WTC11 (cell line): ENCODE results near the gene PSMG1. TPM values are rescaled to one million over a fixed set of nuclear protein-coding genes. Genes with fewer than 3 reads are reported as not detected.
"Not testable (repeated sequence)": the region's sequence is repeated elsewhere in the genome, so short reads cannot be mapped to it uniquely, and the experiment has no call there.

Experiments
- ATAC-seq: fragments of 200-7000 bp; cut with Tn5 transposase; 2 replicates; pipeline ENCODE4 v1.10.0; 2021; ENCODE audit warnings: mild to moderate bottlenecking, moderate library complexity
- CTCF ChIA-PET: fragments of 300-600 bp; sonication (Branson Sonifier 250); formaldehyde crosslinking; loops from one replicate; lab custom pipeline; 2021; ENCODE audit warnings: antibody characterized with exemption; lab: Charles Lee
- POLR2A ChIA-PET: fragments of 350-600 bp; sonication (Branson Sonifier 250); formaldehyde crosslinking; loops from one replicate; lab custom pipeline; 2021; ENCODE audit warnings: antibody characterized with exemption; lab: Charles Lee
- DNase-seq: peaks from one replicate; pipeline ENCODE4 v3.0.0; 2021; ENCODE audit warnings: low spot score
- H3K27ac Mint-ChIP-seq: 2 replicates; pipeline ENCODE4 v1.8.0; 2021; ENCODE audit warnings: mixed read lengths
- H3K27me3 Mint-ChIP-seq: 2 replicates; pipeline ENCODE4 v1.8.0; 2021; ENCODE audit warnings: low read depth, mild to moderate bottlenecking, moderate library complexity, mixed read lengths
- H3K36me3 Mint-ChIP-seq: 2 replicates; pipeline ENCODE4 v1.8.0; 2021; ENCODE audit warnings: mixed read lengths
- H3K4me1 Mint-ChIP-seq: 2 replicates; pipeline ENCODE4 v1.8.0; 2022; ENCODE audit warnings: mixed read lengths
- H3K4me3 Mint-ChIP-seq: 2 replicates; pipeline ENCODE4 v1.8.0; 2021; ENCODE audit warnings: mild to moderate bottlenecking, moderate library complexity, mixed read lengths
- H3K9me3 Mint-ChIP-seq: 2 replicates; pipeline ENCODE4 v1.8.0; 2021; ENCODE audit warnings: mixed read lengths
- AR ChIP-seq: fragments of 250-450 bp; sonication (Bioruptor Pico); IDR thresholded peaks from 2 replicates; pipeline ENCODE4 v1.9.0; 2021; ENCODE audit warnings: mild to moderate bottlenecking
- CBFB ChIP-seq: sonication (generic); formaldehyde crosslinking; IDR thresholded peaks from 2 replicates; pipeline ENCODE4 v1.8.1; 2022; ENCODE audit warnings: mild to moderate bottlenecking, low read depth, missing genetic modification reagents
- CDX4 ChIP-seq: fragments of 250-450 bp; sonication (Bioruptor Pico); IDR thresholded peaks from 2 replicates; pipeline ENCODE4 v1.9.0; 2021; ENCODE audit warnings: moderate library complexity, mild to moderate bottlenecking, inconsistent platforms, borderline replicate concordance
- E2F1 ChIP-seq: sonication (generic); formaldehyde crosslinking; IDR thresholded peaks from 2 replicates; pipeline ENCODE4 v1.8.0; 2022; ENCODE audit warnings: mild to moderate bottlenecking, missing genetic modification reagents
- HMGA2 ChIP-seq: fragments of 250-450 bp; sonication (Bioruptor Pico); IDR thresholded peaks from 2 replicates; pipeline ENCODE4 v1.4.0; 2021; ENCODE audit warnings: mild to moderate bottlenecking, moderate library complexity
- NR3C1 ChIP-seq: sonication (generic); formaldehyde crosslinking; conservative IDR thresholded peaks from 2 replicates; pipeline ENCODE4 v1.8.1; 2023; ENCODE audit warnings: low read depth, mild to moderate bottlenecking, missing genetic modification reagents
- TP53 ChIP-seq: sonication (generic); formaldehyde crosslinking; IDR thresholded peaks from 2 replicates; pipeline ENCODE4 v1.8.1; 2023; ENCODE audit warnings: mild to moderate bottlenecking, missing genetic modification reagents
- USF1 ChIP-seq: sonication (generic); formaldehyde crosslinking; IDR thresholded peaks from 2 replicates; pipeline ENCODE4 v1.8.0; 2022; ENCODE audit warnings: mild to moderate bottlenecking, missing genetic modification reagents
- ZBTB21 ChIP-seq: sonication (generic); formaldehyde crosslinking; IDR thresholded peaks from 2 replicates; pipeline ENCODE4 v1.8.1; 2023; ENCODE audit warnings: mild to moderate bottlenecking, missing genetic modification reagents, borderline replicate concordance
- ZNF219 ChIP-seq: sonication (generic); formaldehyde crosslinking; IDR thresholded peaks from 2 replicates; pipeline ENCODE4 v1.8.0; 2023; ENCODE audit warnings: missing genetic modification reagents, mild to moderate bottlenecking, borderline replicate concordance
- ZNF263 ChIP-seq: sonication (generic); formaldehyde crosslinking; IDR thresholded peaks from 2 replicates; pipeline ENCODE4 v1.8.1; 2022; ENCODE audit warnings: low read depth, mild to moderate bottlenecking, moderate library complexity, missing genetic modification reagents
- ZSCAN18 ChIP-seq: fragments of 250-450 bp; sonication (Bioruptor Pico); IDR thresholded peaks from 2 replicates; pipeline ENCODE4 v2.1.2; 2022; ENCODE audit warnings: mild to moderate bottlenecking, moderate library complexity
- total RNA-seq: library from RNA; stranded (reverse); gene quantifications from 3 replicates; pipeline ENCODE4 v1.2.3, GENCODE V29; 2021
- TF ChIP-seq, protein P1 (sequence below): fragments of 200-600 bp; IDR thresholded peaks from 2 replicates; pipeline ENCODE4 v1.8.0; 2022; ENCODE audit warnings: antibody characterized with exemption
- TF ChIP-seq, protein P2 (sequence below): sonication (generic); formaldehyde crosslinking; IDR thresholded peaks from 2 replicates; pipeline ENCODE4 v1.8.1; 2022; ENCODE audit warnings: missing genetic modification reagents, borderline replicate concordance
- TF ChIP-seq, protein P3 (sequence below): sonication (generic); formaldehyde crosslinking; IDR thresholded peaks from 2 replicates; pipeline ENCODE4 v1.8.1; 2023; ENCODE audit warnings: mild to moderate bottlenecking, missing genetic modification reagents

Gene PSMG1
- total RNA-seq, 1 experiment from 2014 or later, result 70.4 TPM

GRCh38 chr21:39159342-39160063, 23.7 kb downstream of the PSMG1 start (continued):
- TF ChIP-seq ZNF263 (no peak), CBFB (CRISPR knock-in tag) (no peak), CDX4 (CRISPR knock-in tag) (no peak), ZSCAN18 (no peak), ZBTB21 (CRISPR knock-in tag) (no peak), ZNF219 (CRISPR knock-in tag) (no peak), AR (CRISPR knock-in tag) (no peak)
- TF ChIP-seq, protein P1, sequence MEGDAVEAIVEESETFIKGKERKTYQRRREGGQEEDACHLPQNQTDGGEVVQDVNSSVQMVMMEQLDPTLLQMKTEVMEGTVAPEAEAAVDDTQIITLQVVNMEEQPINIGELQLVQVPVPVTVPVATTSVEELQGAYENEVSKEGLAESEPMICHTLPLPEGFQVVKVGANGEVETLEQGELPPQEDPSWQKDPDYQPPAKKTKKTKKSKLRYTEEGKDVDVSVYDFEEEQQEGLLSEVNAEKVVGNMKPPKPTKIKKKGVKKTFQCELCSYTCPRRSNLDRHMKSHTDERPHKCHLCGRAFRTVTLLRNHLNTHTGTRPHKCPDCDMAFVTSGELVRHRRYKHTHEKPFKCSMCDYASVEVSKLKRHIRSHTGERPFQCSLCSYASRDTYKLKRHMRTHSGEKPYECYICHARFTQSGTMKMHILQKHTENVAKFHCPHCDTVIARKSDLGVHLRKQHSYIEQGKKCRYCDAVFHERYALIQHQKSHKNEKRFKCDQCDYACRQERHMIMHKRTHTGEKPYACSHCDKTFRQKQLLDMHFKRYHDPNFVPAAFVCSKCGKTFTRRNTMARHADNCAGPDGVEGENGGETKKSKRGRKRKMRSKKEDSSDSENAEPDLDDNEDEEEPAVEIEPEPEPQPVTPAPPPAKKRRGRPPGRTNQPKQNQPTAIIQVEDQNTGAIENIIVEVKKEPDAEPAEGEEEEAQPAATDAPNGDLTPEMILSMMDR, result no peak
- TF ChIP-seq, protein P2, sequence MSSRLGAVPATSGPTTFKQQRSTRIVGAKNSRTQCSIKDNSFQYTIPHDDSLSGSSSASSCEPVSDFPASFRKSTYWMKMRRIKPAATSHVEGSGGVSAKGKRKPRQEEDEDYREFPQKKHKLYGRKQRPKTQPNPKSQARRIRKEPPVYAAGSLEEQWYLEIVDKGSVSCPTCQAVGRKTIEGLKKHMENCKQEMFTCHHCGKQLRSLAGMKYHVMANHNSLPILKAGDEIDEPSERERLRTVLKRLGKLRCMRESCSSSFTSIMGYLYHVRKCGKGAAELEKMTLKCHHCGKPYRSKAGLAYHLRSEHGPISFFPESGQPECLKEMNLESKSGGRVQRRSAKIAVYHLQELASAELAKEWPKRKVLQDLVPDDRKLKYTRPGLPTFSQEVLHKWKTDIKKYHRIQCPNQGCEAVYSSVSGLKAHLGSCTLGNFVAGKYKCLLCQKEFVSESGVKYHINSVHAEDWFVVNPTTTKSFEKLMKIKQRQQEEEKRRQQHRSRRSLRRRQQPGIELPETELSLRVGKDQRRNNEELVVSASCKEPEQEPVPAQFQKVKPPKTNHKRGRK (CRISPR knock-in tag), result no peak

DNA sequence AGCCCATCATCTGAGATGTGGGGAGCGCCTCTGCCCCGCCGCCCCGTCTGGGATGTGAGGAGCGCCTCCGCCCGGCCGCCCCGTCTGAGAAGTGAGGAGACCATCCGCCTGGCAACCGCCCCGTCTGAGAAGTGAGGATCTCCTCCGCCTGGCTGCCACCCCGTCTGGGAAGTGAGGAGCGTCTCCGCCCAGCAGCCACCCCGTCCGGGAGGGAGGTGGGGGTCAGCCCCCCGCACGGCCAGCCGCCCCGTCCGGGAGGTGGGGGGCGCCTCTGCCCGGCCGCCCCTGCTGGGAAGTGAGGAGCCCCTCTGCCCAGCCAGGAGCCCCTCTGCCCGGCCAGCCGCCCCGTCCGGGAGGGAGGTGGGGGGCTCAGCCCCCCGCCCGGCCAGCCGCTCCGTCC, 26.0 kb downstream of the PSMG1 start:
- H3K27me3 Mint-ChIP-seq, DNase-seq, H3K36me3 Mint-ChIP-seq, POLR2A ChIA-PET, H3K27ac Mint-ChIP-seq, H3K9me3 Mint-ChIP-seq, H3K4me3 Mint-ChIP-seq, CTCF ChIA-PET, ATAC-seq, H3K4me1 Mint-ChIP-seq: not testable (repeated sequence)

GRCh38 chr21:39156024-39156423, 27.2 kb downstream of the PSMG1 start:
- ChIA-PET POLR2A (no interaction called here), CTCF (no interaction called here)
- no peaks in the 10 kb centered on the region for H3K4me1 Mint-ChIP-seq
- no peak for TF ChIP-seq TP53 (CRISPR knock-in tag)
- TF ChIP-seq, protein P3, sequence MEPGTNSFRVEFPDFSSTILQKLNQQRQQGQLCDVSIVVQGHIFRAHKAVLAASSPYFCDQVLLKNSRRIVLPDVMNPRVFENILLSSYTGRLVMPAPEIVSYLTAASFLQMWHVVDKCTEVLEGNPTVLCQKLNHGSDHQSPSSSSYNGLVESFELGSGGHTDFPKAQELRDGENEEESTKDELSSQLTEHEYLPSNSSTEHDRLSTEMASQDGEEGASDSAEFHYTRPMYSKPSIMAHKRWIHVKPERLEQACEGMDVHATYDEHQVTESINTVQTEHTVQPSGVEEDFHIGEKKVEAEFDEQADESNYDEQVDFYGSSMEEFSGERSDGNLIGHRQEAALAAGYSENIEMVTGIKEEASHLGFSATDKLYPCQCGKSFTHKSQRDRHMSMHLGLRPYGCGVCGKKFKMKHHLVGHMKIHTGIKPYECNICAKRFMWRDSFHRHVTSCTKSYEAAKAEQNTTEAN (CRISPR knock-in tag), result no peak
- no peak for TF ChIP-seq USF1 (CRISPR knock-in tag)
- TF ChIP-seq NR3C1 (CRISPR knock-in tag), result no peak
- TF ChIP-seq HMGA2 (CRISPR knock-in tag), result no peak
- no peak for TF ChIP-seq E2F1
- H3K27me3 Mint-ChIP-seq, result no peaks in the 10 kb centered on the region
- H3K36me3 Mint-ChIP-seq, result peaks cover 10% of the 10 kb centered on the region
- ATAC-seq, result no peak
- H3K9me3 Mint-ChIP-seq, result peaks cover 4% of the 10 kb centered on the region
- H3K27ac Mint-ChIP-seq, result no peak overlapping the region
- DNase-seq, result no peak
- H3K4me3 Mint-ChIP-seq, result no peak overlapping the region
